H1 (cell line): ENCODE measurements around the gene BPIFB6. TPM values are rescaled to one million over a fixed set of nuclear protein-coding genes. Genes with fewer than 3 reads are reported as not detected.

Experiments
- CTBP2 ChIP-seq: IDR thresholded peaks from 2 replicates; pipeline ENCODE4 v1.7.0; 2011; ENCODE audit warnings: borderline replicate concordance, mild to moderate bottlenecking, moderate library complexity, mixed read lengths, low read length; ENCODE audit not compliant: insufficient read depth, insufficient read length
- KDM5A ChIP-seq: fragments of 200-600 bp; IDR thresholded peaks from 2 replicates; pipeline ENCODE4 v1.7.1; 2012; ENCODE audit warnings: mild to moderate bottlenecking, low read length, inconsistent platforms, mixed read lengths
- TAF1 ChIP-seq: IDR thresholded peaks from 2 replicates; pipeline ENCODE4 v1.6.1; 2011; ENCODE audit warnings: mild to moderate bottlenecking, low read depth, low read length
- polyA plus RNA-seq, 7 experiments: library from polyadenylated mRNA; depleted of rRNA in 3 of 7; stranded (reverse) in 5 of 7; unstranded in 2 of 7; fragments of >200 nt in 5 of 7; fragments of 200-250 nt in 2 of 7; gene quantifications; 1 replicate in 5 of 7; 2 replicates in 1 of 7; 4 replicates in 1 of 7; pipeline versions ENCODE4 v1.2.1 to v1.2.3, GENCODE V29; 2011 to 2013; ENCODE audit warnings: missing spikeins in 2 of 7, mixed read lengths in 2 of 7
- total RNA-seq: library from RNA; stranded (reverse); fragmentation: NEBNext Ultra II Directional; extraction: Animal tissue kit (Norgen Biotek cat#: 25700); gene quantifications from 2 replicates; pipeline ENCODE4 v1.2.1, GENCODE V29; 2021

BPIFB6 gene
- total and polyA plus RNA-seq, 2 of the 8 experiments (the other 6 are each of a cell fraction or from before 2014, with no cell fraction given), result not detected

DNA sequence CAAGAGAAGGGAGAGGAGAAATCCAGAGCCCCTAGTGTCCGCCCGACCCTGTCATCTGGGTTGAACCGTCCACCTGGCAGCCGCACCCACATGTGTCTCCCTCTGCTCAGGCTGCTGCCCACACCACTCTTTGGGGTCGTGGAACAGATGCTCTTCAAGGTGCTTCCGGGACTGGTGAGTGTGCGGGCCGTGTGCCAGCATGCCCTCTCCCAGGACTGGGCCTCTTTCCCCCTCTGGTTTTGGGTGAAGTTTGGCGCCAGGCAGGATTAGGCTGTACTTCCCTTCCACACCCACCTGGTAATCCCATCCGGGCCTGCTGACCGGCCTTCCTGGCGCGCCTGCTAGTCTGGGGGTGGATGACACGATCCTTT is 30.2 kb downstream of the BPIFB6 start (continued):
- no peak for TF ChIP-seq CTBP2
- TF ChIP-seq TAF1, result no peak
- TF ChIP-seq KDM5A, result no peak
